G401.6 (cell line): ENCODE data around the gene ANKRD18A.

ENCODE experiments used
- FAIRE-seq: peaks from 2 replicates; lab custom pipeline; 2012; peaks lifted over from hg19 to GRCh38; lab: Jason Lieb, UNC

ANKRD18A gene

DNA sequence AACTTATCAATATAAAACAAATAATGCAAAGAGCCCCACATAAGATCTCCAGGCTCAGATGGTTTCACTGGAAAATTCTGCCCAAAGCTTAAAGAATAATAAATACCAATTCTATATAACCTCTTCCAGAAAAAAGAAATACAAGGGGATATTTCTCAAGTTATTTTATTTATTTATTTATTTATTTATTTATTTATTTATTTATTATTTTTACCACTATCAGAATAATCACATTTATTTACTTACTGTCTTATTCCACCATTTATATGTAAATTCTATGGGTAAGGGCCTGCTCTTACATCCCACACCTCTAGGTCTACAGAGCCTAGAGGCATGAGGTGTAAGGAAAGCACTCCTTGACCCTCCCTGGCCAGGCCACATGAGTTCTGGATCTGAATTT is 91.1 kb downstream of the ANKRD18A start:
- FAIRE-seq = no peak

- no peak for FAIRE-seq
Measured at GRCh38 chr9:38527503-38527902, 92.9 kb downstream of the ANKRD18A start.

- no peak for FAIRE-seq
Measured at GRCh38 chr9:38526591-38526990, 93.8 kb downstream of the ANKRD18A start.

- FAIRE-seq = no peak
Measured at GRCh38 chr9:38523121-38523520, 97.3 kb downstream of the ANKRD18A start.

GRCh38 chr9:38521762-38522161 is 98.6 kb downstream of the ANKRD18A start:
- no peak for FAIRE-seq
